Measurements from ENCODE around the gene IL16. TPM values are rescaled to one million over a fixed set of nuclear protein-coding genes. Genes with fewer than 3 reads are reported as not detected.

Gene IL16
- total and polyA plus RNA-seq, 9 of the 15 experiments (the other 6 are each of a cell fraction or from before 2014, with no cell fraction given): 1.4 to 18.8 (median 10.6) TPM

- no peak for TF ChIP-seq HOMEZ (CRISPR knock-in tag; IDR thresholded peaks at IDR 0.05)
- TF ChIP-seq POLR2H (tag; IDR thresholded peaks at IDR 0.05; ENCODE audit: low read depth): no peak
- no peak for TF ChIP-seq KAT7 (CRISPR knock-in tag; IDR thresholded peaks at IDR 0.05; ENCODE audit: borderline replicate concordance)
- no peak for TF ChIP-seq ZNF217 (CRISPR knock-in tag; IDR thresholded peaks at IDR 0.05)
- no peak for TF ChIP-seq ZNF197 (CRISPR knock-in tag; IDR thresholded peaks at IDR 0.05; ENCODE audit: low read depth)
- TF ChIP-seq ZNF740 (CRISPR knock-in tag; IDR thresholded peaks at IDR 0.05): no peak
- TF ChIP-seq ZNF740 (tag; IDR thresholded peaks at IDR 0.05): no peak
- no peak for TF ChIP-seq TBP (optimal IDR thresholded peaks at IDR 0.05; ENCODE audit: low read depth, low read length)
- TF ChIP-seq GTF2A2 (tag; IDR thresholded peaks at IDR 0.05): no peak
- TF ChIP-seq EZH2 (IDR thresholded peaks at IDR 0.05; ENCODE audit: borderline replicate concordance, low read depth, low read length): no peak
- no peak for TF ChIP-seq ETV1 (tag; conservative IDR thresholded peaks at IDR 0.05; ENCODE audit: low read depth)
- no peak for TF ChIP-seq NFRKB (IDR thresholded peaks at IDR 0.05; ENCODE audit: low read depth)
- no peak for TF ChIP-seq DLX4 (CRISPR knock-in tag; IDR thresholded peaks at IDR 0.05)
- no peak for TF ChIP-seq POU5F1 (IDR thresholded peaks at IDR 0.05; ENCODE audit: borderline replicate concordance, low read depth, low read length, partially characterized antibody)
- no peak for TF ChIP-seq CSDE1 (IDR thresholded peaks at IDR 0.05)
- no peak for TF ChIP-seq MXI1 (IDR thresholded peaks at IDR 0.05; ENCODE audit: low read depth, low read length)
- no peak for TF ChIP-seq ZNF23 (CRISPR knock-in tag; IDR thresholded peaks at IDR 0.05)
Observed at GRCh38 chr15:81268340-81268739, 71.7 kb downstream of the IL16 start (continued).
